Motor neuron (in vitro differentiated cells): Measurements from ENCODE around the gene EFCAB9. TPM values are rescaled to one million over a fixed set of nuclear protein-coding genes. Genes with fewer than 3 reads are reported as not detected.

Source experiments
- ATAC-seq, 8 experiments: fragments of 200-7000 bp; cut with Tn5 transposase; replicated peaks in 6 of 8; 2 replicates each; pipeline ENCODE4 v1.8.0; 2021; ENCODE audit warnings: mild to moderate bottlenecking in 8 of 8, moderate library complexity in 8 of 8
- H3K27ac ChIP-seq, 2 donors: fragments of 250-450 bp; sonication (Bioruptor Pico); 2 replicates each; pipeline ENCODE4 v1.9.0; 2021; ENCODE audit warnings: antibody characterized with exemption in 2 of 2, mild to moderate bottlenecking in 2 of 2, moderate library complexity in 1 of 2
- H3K4me1 ChIP-seq, 2 donors: fragments of 250-450 bp; sonication (Bioruptor Pico); replicated peaks in 1 of 2; 2 replicates each; pipeline ENCODE4 v1.6.1; 2021; ENCODE audit warnings: antibody characterized with exemption in 2 of 2, mild to moderate bottlenecking in 2 of 2, moderate library complexity in 1 of 2
- H3K4me3 ChIP-seq, 5 donors: fragments of 250-450 bp; sonication (Bioruptor Pico); 2 replicates each; pipeline ENCODE4 v1.9.0; 2021; ENCODE audit warnings: antibody characterized with exemption in 5 of 5, mild to moderate bottlenecking in 5 of 5, moderate library complexity in 4 of 5
- WGBS, 10 experiments: fragments of 450-650 bp; shearing (Covaris generic); methylation state at CpG; one replicate each; pipeline ENCODE4 v1.0.0; 2022; 5-methylcytosine and 5-hydroxymethylcytosine counted together
- in situ Hi-C, 9 experiments: fragments of 400-800 bp; cut with MboI; loops; one replicate each; pipeline ENCODE4 v1.15.0; 2021; ENCODE audit warnings: low sequenced_read_pairs in 9 of 9, low pct_unique_long_range_greater_than_20kb in 2 of 9; ENCODE audit not compliant: unreplicated experiment in 9 of 9
- total RNA-seq, 8 experiments: library from RNA; unstranded; fragments of 300-600 nt; gene quantifications; 2 replicates each; pipeline versions ENCODE4 v1.2.3 to v1.2.4, GENCODE V29; 2022

EFCAB9 gene
- total RNA-seq, 8 experiments from 2014 or later = not detected

DNA sequence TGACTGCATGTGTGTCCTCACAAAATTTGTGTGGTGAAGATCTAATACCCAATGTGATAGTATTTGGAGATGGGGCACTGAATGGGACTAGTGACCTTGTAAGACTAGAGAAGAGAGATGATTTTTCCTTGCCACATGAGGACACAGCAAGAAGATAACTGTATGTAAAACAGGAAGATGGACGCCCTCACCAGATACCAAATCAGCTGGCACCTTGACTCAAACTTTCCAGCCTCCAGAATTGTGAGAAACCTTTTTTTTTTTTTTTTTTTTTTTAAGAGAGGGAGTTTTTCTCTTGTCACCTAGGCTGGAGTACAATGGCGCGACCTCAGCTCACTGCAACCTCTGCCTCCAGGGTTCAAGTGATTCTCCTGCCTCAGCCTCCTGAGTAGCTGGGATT lies 49.3 kb downstream of the EFCAB9 start:
- no peak overlapping the region for H3K4me3 ChIP-seq
- ATAC-seq = no peak
- in situ Hi-C loops = no loop called here
- 87 to 100% (median 100%) methylated on average over 1 to 3 of the region's 3 CpGs; no CpG with 5 or more reads in 5 of the 10 experiments for whole genome bisulfite sequencing, 10 experiments
- H3K4me1 ChIP-seq = peaks cover 0 to 6% of the 10 kb centered on the region in 2 donors
- no peak overlapping the region for H3K27ac ChIP-seq

GRCh38 chr5:172245046-172245445 lies 51.1 kb downstream of the EFCAB9 start:
- in situ Hi-C loops = no loop called here
- Histone ChIP-seq H3K4me1 (peaks cover 0 to 6% of the 10 kb centered on the region in 2 donors), H3K27ac (no peak overlapping the region), H3K4me3 (no peak overlapping the region)
- 27 to 100% (median 80%) methylated on average over 1 to 2 of the region's 2 CpGs; no CpG with 5 or more reads in 5 of the 10 experiments for WGBS, 10 experiments
- no peak for ATAC-seq

DNA sequence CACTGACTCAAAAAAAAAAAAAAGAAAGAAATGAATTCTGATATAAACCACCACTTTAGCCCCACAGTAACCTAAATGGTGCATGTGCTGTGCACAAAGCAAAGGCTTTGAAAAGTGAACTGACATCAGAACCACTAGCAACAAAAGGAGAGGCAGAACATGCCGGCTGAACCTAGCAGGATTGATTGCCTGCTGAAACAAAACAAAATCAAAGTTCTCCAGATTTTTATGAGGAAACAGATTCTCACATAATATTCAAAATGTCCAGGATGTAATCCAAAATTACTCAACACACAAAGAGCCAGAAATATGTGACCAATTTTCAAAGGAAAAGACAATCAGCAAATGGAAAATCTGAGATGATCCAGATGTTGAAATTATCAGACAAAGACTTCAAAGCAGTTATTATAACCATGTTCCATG lies 51.7 kb downstream of the EFCAB9 start:
- in situ Hi-C loops = no loop called here
- WGBS, 10 experiments = 0 to 45% (median 25%) methylated on average over 1 of the region's 1 CpG; no CpG with 5 or more reads in 3 of the 10 experiments
- H3K27ac ChIP-seq = no peak overlapping the region
- no peak overlapping the region for H3K4me3 ChIP-seq
- H3K4me1 ChIP-seq = peaks cover 0 to 6% of the 10 kb centered on the region in 2 donors
- ATAC-seq = peak in 5 of 8 experiments; percentile 27 to 72 (median 64)

GRCh38 chr5:172248637-172249036 lies 54.7 kb downstream of the EFCAB9 start:
- in situ Hi-C loops = no loop called here
- 23 to 100% (median 67%) methylated on average over 1 to 2 of the region's 2 CpGs; no CpG with 5 or more reads in 2 of the 10 experiments for WGBS, 10 experiments
- peak in 2 of 8 experiments; percentile 68 to 73 for ATAC-seq
- Histone ChIP-seq H3K4me1 (peaks cover 0 to 6% of the 10 kb centered on the region in 2 donors), H3K4me3 (no peak overlapping the region), H3K27ac (no peak overlapping the region)

GRCh38 chr5:172251419-172251818 lies 57.4 kb downstream of the EFCAB9 start:
- in situ Hi-C loops = no loop called here
- whole genome bisulfite sequencing, 10 experiments = 67 to 100% (median 100%) methylated on average over 1 of the region's 1 CpG; no CpG with 5 or more reads in 1 of the 10 experiments
- no peak for ATAC-seq

GRCh38 chr5:172252501-172252900 lies 58.5 kb downstream of the EFCAB9 start:
- H3K27ac ChIP-seq = no peak overlapping the region
- H3K4me3 ChIP-seq = no peak overlapping the region
- H3K4me1 ChIP-seq = no peaks in the 10 kb centered on the region
- ATAC-seq = no peak
- in situ Hi-C loops = no loop called here
- WGBS, 10 experiments = 60 to 100% (median 94%) methylated on average over 1 to 2 of the region's 2 CpGs

More at GRCh38 chr5:172251419-172251818, 57.4 kb downstream of the EFCAB9 start:
- Histone ChIP-seq H3K4me1 (no peaks in the 10 kb centered on the region), H3K27ac (no peak overlapping the region), H3K4me3 (no peak overlapping the region)

Other genes with a start within 250 kb of the EFCAB9 start
- gene FBXW11, start 187.5 kb upstream of the EFCAB9 start, total RNA-seq = 10 to 100 TPM; 43.5 to 86.7 (median 58.9) TPM
- gene STK10, start 5.9 kb upstream of the EFCAB9 start, total RNA-seq = 10 to 100 TPM in 3 of 8 experiments, 1 to 10 TPM in 5; 3.6 to 24.6 (median 8.1) TPM
- 10 to 100 TPM; 11.3 to 58.2 (median 28.3) TPM for gene UBTD2, start 89.6 kb downstream of the EFCAB9 start, total RNA-seq